ENCODE results near the gene PHACTR3. TPM values are rescaled to one million over a fixed set of nuclear protein-coding genes. Genes with fewer than 3 reads are reported as not detected.

The PHACTR3 gene
- total RNA-seq, 2 experiments from 2014 or later: not detected

GRCh38 chr20:59788196-59788735, 183.9 kb downstream of the PHACTR3 start:
- H3K36me3 Mint-ChIP-seq (ENCODE audit: low read depth): no peaks in the 10 kb centered on the region
- H3K27ac Mint-ChIP-seq: no peak overlapping the region
- no peak overlapping the region for H3K4me3 Mint-ChIP-seq
- DNase-seq (no peak), ATAC-seq (no peak)
- H3K4me1 Mint-ChIP-seq (ENCODE audit: low read depth): no peaks in the 10 kb centered on the region
- TF ChIP-seq CTCF (IDR thresholded peaks at IDR 0.05): no peak
- H3K9me3 Mint-ChIP-seq: peaks cover 2% of the 10 kb centered on the region
- ChIA-PET POLR2A (interaction anchor here (1.1 kb wide), 1 partner anchor 11 kb away, joined by 3 read pairs; no protein-coding TSS in a partner anchor), CTCF (no interaction called here)
- no peaks in the 10 kb centered on the region for H3K27me3 Mint-ChIP-seq
- intact Hi-C loops (cut with micrococcal nuclease): loop anchor here (10.0 kb wide), 1 partner anchor 67 kb away; no protein-coding TSS in a partner anchor

- no peaks in the 10 kb centered on the region for H3K4me1 Mint-ChIP-seq (ENCODE audit: low read depth)
- no peak overlapping the region for H3K27ac Mint-ChIP-seq
- intact Hi-C loops (cut with micrococcal nuclease): loop anchor here (10.0 kb wide), 1 partner anchor 66 kb away; no protein-coding TSS in a partner anchor
- no peaks in the 10 kb centered on the region for H3K27me3 Mint-ChIP-seq
- ChIA-PET POLR2A (no interaction called here), CTCF (interaction anchor here (1.5 kb wide), 1 partner anchor 61 kb away, joined by 3 read pairs; no protein-coding TSS in a partner anchor)
- H3K36me3 Mint-ChIP-seq (ENCODE audit: low read depth): no peaks in the 10 kb centered on the region
- no peak for TF ChIP-seq CTCF (IDR thresholded peaks at IDR 0.05)
- H3K9me3 Mint-ChIP-seq: peaks cover 2% of the 10 kb centered on the region
- H3K4me3 Mint-ChIP-seq: no peak overlapping the region
- DNase-seq (no peak), ATAC-seq (no peak)
Observed at GRCh38 chr20:59788811-59789397, 184.6 kb downstream of the PHACTR3 start.

GRCh38 chr20:59789686-59790085, 185.3 kb downstream of the PHACTR3 start:
- Mint-ChIP-seq H3K27me3 (no peaks in the 10 kb centered on the region), H3K27ac (no peak overlapping the region), H3K4me3 (no peak overlapping the region), H3K4me1 (ENCODE audit: low read depth) (no peaks in the 10 kb centered on the region), H3K9me3 (peaks cover 2% of the 10 kb centered on the region), H3K36me3 (ENCODE audit: low read depth) (no peaks in the 10 kb centered on the region)
- ChIA-PET CTCF (interaction anchor here (1.5 kb wide), 1 partner anchor 61 kb away, joined by 3 read pairs; no protein-coding TSS in a partner anchor), POLR2A (no interaction called here)
- DNase-seq: no peak
- ATAC-seq: no peak
- intact Hi-C loops (cut with micrococcal nuclease): loop anchor here (10.0 kb wide), 1 partner anchor 65 kb away; no protein-coding TSS in a partner anchor
- no peak for TF ChIP-seq CTCF (IDR thresholded peaks at IDR 0.05)

- Mint-ChIP-seq H3K4me1 (ENCODE audit: low read depth) (no peaks in the 10 kb centered on the region), H3K9me3 (peaks cover 2% of the 10 kb centered on the region), H3K4me3 (no peak overlapping the region), H3K27ac (no peak overlapping the region), H3K27me3 (no peaks in the 10 kb centered on the region), H3K36me3 (ENCODE audit: low read depth) (no peaks in the 10 kb centered on the region)
- intact Hi-C loops (cut with micrococcal nuclease): no loop called here
- TF ChIP-seq CTCF (IDR thresholded peaks at IDR 0.05): no peak
- DNase-seq: no peak
- ChIA-PET CTCF (interaction anchor here (1.5 kb wide), 1 partner anchor 60 kb away, joined by 3 read pairs; no protein-coding TSS in a partner anchor), POLR2A (no interaction called here)
- no peak for ATAC-seq
Observed at GRCh38 chr20:59790346-59790745, 186.0 kb downstream of the PHACTR3 start.

GRCh38 chr20:59792300-59792699, 188.0 kb downstream of the PHACTR3 start:
- TF ChIP-seq CTCF (IDR thresholded peaks at IDR 0.05): no peak
- intact Hi-C loops (cut with micrococcal nuclease): no loop called here
- Mint-ChIP-seq H3K9me3 (peaks cover 7% of the 10 kb centered on the region), H3K36me3 (ENCODE audit: low read depth) (no peaks in the 10 kb centered on the region), H3K4me1 (ENCODE audit: low read depth) (no peaks in the 10 kb centered on the region), H3K4me3 (no peak overlapping the region), H3K27me3 (no peaks in the 10 kb centered on the region), H3K27ac (no peak overlapping the region)
- POLR2A ChIA-PET: no interaction called here
- ATAC-seq (no peak), DNase-seq (no peak)
- CTCF ChIA-PET: interaction anchor here (0.9 kb wide), 1 partner anchor 9 kb away, joined by 3 read pairs; no protein-coding TSS in a partner anchor

Data from activated CD8-positive, alpha-beta T cell treated with anti-CD3 and anti-CD28 coated beads for 36 hours (primary cell).